Nephron progenitor cell (in vitro differentiated cells): Measurements from ENCODE around the gene ATG10.

Experiments
- DNase-seq: peaks from one replicate; pipeline ENCODE4 v3.0.0; 2021
- H3K27ac Mint-ChIP-seq: 2 replicates; pipeline ENCODE4 v1.8.0; 2021; ENCODE audit warnings: mild to moderate bottlenecking, moderate library complexity, mixed read lengths
- H3K27me3 Mint-ChIP-seq: 2 replicates; pipeline ENCODE4 v1.8.0; 2021; ENCODE audit warnings: mild to moderate bottlenecking, low read depth, mixed read lengths; ENCODE audit not compliant: poor library complexity
- H3K36me3 Mint-ChIP-seq: 2 replicates; pipeline ENCODE4 v1.8.0; 2021; ENCODE audit warnings: low read depth, mixed read lengths
- H3K4me1 Mint-ChIP-seq: 2 replicates; pipeline ENCODE4 v1.8.0; 2021; ENCODE audit warnings: mixed read lengths
- H3K4me3 Mint-ChIP-seq: 2 replicates; pipeline ENCODE4 v1.8.0; 2021; ENCODE audit warnings: mild to moderate bottlenecking, moderate library complexity, mixed read lengths
- H3K9me3 Mint-ChIP-seq: 2 replicates; pipeline ENCODE4 v1.8.0; 2021; ENCODE audit warnings: mild to moderate bottlenecking, moderate library complexity, mixed read lengths
- TF ChIP-seq, protein P1 (sequence below): fragments of 200-600 bp; sonication (generic); IDR thresholded peaks from 2 replicates; pipeline ENCODE4 v1.5.0; 2021; ENCODE audit warnings: antibody characterized with exemption

ATG10 gene

DNA sequence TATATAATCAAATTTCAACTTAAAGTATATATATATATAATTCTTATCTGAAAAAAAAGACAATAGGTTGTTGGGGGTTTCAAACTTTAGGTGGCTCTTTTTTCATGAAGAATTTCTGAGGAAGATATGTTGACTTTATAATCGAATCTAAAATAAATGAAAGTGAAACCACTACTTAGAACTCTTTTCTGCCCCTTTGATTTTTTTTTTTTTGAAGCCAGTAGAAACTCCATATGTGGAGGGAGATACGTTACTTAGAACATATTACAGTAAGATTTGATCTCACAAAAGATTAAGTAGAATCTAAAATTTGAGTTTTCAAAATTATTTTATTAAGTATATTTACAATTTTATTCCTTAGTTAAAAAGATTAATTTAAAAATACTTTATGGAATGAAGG, 96.9 kb downstream of the ATG10 start:
- DNase-seq = no peak
- no peaks in the 10 kb centered on the region for H3K27me3 Mint-ChIP-seq
- H3K27ac Mint-ChIP-seq = no peak overlapping the region
- no peak overlapping the region for H3K4me3 Mint-ChIP-seq
- peaks cover 5% of the 10 kb centered on the region for H3K4me1 Mint-ChIP-seq
- H3K36me3 Mint-ChIP-seq = no peaks in the 10 kb centered on the region
- H3K9me3 Mint-ChIP-seq = no peaks in the 10 kb centered on the region
- TF ChIP-seq, protein P1, sequence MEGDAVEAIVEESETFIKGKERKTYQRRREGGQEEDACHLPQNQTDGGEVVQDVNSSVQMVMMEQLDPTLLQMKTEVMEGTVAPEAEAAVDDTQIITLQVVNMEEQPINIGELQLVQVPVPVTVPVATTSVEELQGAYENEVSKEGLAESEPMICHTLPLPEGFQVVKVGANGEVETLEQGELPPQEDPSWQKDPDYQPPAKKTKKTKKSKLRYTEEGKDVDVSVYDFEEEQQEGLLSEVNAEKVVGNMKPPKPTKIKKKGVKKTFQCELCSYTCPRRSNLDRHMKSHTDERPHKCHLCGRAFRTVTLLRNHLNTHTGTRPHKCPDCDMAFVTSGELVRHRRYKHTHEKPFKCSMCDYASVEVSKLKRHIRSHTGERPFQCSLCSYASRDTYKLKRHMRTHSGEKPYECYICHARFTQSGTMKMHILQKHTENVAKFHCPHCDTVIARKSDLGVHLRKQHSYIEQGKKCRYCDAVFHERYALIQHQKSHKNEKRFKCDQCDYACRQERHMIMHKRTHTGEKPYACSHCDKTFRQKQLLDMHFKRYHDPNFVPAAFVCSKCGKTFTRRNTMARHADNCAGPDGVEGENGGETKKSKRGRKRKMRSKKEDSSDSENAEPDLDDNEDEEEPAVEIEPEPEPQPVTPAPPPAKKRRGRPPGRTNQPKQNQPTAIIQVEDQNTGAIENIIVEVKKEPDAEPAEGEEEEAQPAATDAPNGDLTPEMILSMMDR = no peak

DNA sequence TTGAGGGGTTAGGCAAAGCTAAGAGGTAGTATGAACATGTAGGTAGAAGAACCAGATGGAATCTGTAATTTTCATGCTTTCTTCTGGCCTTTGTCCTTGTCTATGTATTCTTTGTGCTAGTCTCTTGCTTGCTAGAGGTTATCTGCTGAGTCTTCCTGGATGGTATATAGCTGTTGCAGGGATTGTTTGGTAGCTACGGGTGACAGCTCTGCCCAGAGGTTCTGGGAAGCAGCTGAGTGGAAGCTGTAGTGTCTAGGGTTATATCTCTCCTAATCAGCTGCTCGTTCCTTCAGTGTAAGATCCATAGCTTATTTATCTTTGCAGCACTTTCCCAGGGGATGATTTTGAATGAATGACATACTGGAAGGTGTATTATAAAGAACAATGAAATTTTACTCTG, 100.3 kb downstream of the ATG10 start:
- TF ChIP-seq, protein P1 = no peak
- Mint-ChIP-seq H3K27ac (no peak overlapping the region), H3K4me3 (no peak overlapping the region), H3K36me3 (no peaks in the 10 kb centered on the region), H3K4me1 (peaks cover 5% of the 10 kb centered on the region), H3K9me3 (no peaks in the 10 kb centered on the region), H3K27me3 (no peaks in the 10 kb centered on the region)
- DNase-seq = no peak

DNA sequence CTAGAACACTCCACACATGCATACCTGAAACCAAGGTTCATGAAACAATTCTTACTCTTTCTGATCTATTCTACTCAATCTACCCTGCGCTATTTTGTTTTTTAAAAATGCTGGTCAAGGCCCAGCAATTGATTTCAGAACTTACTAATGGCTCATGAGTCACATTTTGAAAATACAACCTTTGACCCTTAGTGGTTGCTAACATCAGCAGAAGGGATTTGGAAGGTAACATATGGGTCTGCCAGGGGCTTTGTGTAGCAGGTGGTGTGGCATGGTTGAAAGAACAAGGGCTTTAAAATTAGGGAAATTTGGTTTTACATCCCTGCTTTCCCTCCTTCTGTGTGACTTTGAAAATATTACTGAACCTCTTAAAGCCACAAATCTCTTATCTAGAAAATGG, 101.4 kb downstream of the ATG10 start:
- peaks cover 2% of the 10 kb centered on the region for H3K9me3 Mint-ChIP-seq
- H3K27me3 Mint-ChIP-seq = no peaks in the 10 kb centered on the region
- DNase-seq = no peak
- H3K4me1 Mint-ChIP-seq = peaks cover 5% of the 10 kb centered on the region
- H3K4me3 Mint-ChIP-seq = no peak overlapping the region
- peaks cover 7% of the 10 kb centered on the region for H3K36me3 Mint-ChIP-seq
- H3K27ac Mint-ChIP-seq = no peak overlapping the region
- TF ChIP-seq, protein P1 = no peak

DNA sequence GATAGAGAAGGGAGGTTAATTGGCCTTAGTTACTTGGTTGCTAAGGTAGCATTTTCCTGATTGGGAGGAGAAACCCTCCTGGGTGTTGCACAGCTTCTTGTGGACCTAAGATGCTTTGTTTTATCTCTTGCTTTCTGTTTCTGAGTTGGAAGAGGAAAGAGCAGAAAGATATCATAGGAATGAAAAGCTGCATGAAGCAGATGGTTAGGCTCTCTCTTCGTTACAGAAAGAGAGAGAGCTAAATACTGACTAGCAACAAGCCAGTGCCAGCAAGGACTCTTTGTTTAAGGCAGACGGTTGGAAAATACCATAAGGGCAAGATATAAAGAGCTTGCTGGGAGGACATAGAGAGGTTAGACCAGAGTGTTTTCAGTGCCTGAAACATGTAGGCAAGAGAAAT, 103.1 kb downstream of the ATG10 start:
- H3K4me3 Mint-ChIP-seq = no peak overlapping the region
- DNase-seq = no peak
- H3K9me3 Mint-ChIP-seq = peaks cover 15% of the 10 kb centered on the region
- no peaks in the 10 kb centered on the region for H3K27me3 Mint-ChIP-seq
- TF ChIP-seq, protein P1 = no peak
- peaks cover 5% of the 10 kb centered on the region for H3K4me1 Mint-ChIP-seq
- no peak overlapping the region for H3K27ac Mint-ChIP-seq
- peaks cover 20% of the 10 kb centered on the region for H3K36me3 Mint-ChIP-seq

- no peak for DNase-seq
- H3K4me3 Mint-ChIP-seq = no peak overlapping the region
- no peak overlapping the region for H3K27ac Mint-ChIP-seq
- H3K27me3 Mint-ChIP-seq = no peaks in the 10 kb centered on the region
- H3K4me1 Mint-ChIP-seq = peaks cover 5% of the 10 kb centered on the region
- peaks cover 42% of the 10 kb centered on the region for H3K36me3 Mint-ChIP-seq
- TF ChIP-seq, protein P1 = no peak
- H3K9me3 Mint-ChIP-seq = peaks cover 40% of the 10 kb centered on the region
Observed at GRCh38 chr5:82077496-82077895, 105.7 kb downstream of the ATG10 start.

- Mint-ChIP-seq H3K36me3 (peaks cover 58% of the 10 kb centered on the region), H3K4me3 (no peak overlapping the region), H3K27ac (no peak overlapping the region), H3K9me3 (peaks cover 61% of the 10 kb centered on the region), H3K27me3 (no peaks in the 10 kb centered on the region), H3K4me1 (peaks cover 17% of the 10 kb centered on the region)
- no peak for DNase-seq
- TF ChIP-seq, protein P1 = no peak
Observed at GRCh38 chr5:82091617-82092016, 119.8 kb downstream of the ATG10 start.
